Retinal pigment epithelial cell (primary cell): Measurements from ENCODE around the gene TADA3.

Experiments
- DNase-seq: peaks from one replicate; pipeline ENCODE4 v3.0.0-alpha.2; 2010; ENCODE audit warnings: low read depth
- H3K4me3 ChIP-seq: 2 replicates; pipeline ENCODE4 v1.5.1; 2011; ENCODE audit warnings: mild to moderate bottlenecking, low read length, control low read depth, moderate library complexity
- TF ChIP-seq, protein P1 (sequence below): conservative IDR thresholded peaks from 2 replicates; pipeline ENCODE4 v1.5.1; 2011; ENCODE audit warnings: low read depth, low read length, control low read depth, inconsistent platforms

Gene TADA3

DNA sequence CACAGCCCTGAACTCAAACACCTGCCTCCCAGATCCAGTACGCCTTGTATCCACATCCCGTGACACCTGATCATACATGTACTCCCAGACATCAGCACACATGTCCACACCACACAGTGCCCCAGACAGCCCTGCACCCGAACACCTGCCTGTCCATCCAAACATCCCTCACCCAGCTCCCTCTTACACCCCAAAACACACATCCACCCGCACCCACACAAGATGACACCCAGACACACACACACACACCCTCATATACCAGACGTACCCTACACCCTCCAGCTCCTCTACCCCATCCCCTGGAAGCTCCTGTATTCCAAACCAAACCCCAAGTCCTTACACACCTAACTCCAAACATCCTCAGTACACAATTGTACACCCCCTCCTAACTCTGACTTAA is 23.3 kb downstream of the TADA3 start:
- TF ChIP-seq, protein P1, sequence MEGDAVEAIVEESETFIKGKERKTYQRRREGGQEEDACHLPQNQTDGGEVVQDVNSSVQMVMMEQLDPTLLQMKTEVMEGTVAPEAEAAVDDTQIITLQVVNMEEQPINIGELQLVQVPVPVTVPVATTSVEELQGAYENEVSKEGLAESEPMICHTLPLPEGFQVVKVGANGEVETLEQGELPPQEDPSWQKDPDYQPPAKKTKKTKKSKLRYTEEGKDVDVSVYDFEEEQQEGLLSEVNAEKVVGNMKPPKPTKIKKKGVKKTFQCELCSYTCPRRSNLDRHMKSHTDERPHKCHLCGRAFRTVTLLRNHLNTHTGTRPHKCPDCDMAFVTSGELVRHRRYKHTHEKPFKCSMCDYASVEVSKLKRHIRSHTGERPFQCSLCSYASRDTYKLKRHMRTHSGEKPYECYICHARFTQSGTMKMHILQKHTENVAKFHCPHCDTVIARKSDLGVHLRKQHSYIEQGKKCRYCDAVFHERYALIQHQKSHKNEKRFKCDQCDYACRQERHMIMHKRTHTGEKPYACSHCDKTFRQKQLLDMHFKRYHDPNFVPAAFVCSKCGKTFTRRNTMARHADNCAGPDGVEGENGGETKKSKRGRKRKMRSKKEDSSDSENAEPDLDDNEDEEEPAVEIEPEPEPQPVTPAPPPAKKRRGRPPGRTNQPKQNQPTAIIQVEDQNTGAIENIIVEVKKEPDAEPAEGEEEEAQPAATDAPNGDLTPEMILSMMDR: no peak
- H3K4me3 ChIP-seq: peak overlapping the region; percentile 61
- no peak for DNase-seq

DNA sequence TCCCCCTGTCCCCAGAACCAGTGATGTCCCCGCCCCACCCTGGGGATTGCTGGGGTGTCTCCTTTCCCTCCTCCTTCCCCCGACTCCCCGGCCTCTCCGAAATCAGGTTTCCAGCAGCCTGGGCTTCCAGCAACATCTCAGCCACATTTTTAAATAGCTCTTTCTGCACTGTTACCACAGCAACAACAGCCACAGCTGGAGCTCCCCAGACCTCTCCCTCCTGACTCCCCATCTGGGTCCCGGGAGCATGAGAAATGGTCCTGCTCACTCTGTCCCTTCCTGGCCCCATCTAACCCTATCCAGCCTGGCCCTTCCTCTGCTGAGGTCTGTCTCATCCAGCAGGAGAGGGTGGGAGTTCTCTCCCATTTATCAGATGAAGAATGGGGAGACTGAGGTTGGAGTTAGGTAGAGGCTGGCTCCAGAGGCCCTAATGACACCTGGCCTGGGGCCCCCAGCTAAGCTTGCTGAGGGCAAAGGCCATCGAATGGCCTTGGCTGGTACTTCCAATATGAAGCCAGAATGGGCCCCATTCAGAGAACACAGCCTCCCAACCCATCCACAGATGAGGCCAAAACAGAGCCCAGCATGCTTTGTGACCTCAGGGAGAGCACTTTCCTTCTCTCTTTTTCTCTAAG is 24.0 kb downstream of the TADA3 start:
- no peak for DNase-seq
- TF ChIP-seq, protein P1: no peak
- H3K4me3 ChIP-seq: no peak overlapping the region

DNA sequence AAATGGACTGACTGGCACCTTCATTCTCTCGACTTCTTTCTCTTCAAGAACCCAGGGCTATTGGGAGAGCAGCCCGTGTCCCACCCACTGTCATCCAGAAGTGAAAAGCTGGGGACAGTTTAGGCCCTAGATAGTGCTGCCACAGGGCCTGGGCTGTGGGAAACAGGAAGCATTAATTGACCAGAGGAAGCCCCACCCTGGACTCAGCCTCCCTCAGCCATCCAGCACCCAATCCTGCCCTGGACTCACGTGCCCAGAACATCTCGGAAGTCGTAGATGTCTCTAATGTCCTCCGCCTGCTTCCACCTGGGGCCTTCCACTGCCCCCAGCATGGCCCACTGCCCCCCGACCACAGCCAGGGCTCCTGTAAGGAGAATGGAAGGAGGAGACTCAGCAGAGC is 24.9 kb downstream of the TADA3 start:
- TF ChIP-seq, protein P1: no peak
- DNase-seq: no peak
- H3K4me3 ChIP-seq: no peak overlapping the region

DNA sequence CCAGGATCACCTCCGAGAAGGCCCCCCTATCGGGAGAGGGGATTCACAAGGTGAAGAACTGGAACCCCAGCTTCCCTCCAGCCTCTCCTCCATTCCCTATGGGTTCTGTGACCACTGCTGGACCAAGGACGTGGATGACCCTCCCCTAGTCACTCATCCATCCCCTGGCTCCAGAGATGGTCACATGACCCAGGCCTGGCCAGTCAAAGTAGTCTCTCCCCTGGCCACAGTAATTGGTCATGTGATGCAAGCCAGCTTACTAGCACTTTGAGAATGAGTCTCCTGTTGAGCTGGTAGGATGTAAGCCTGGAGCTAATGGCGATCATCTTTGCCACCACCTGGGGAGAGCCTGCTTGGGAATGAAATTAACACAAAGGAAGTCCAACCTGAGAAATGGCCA is 26.4 kb downstream of the TADA3 start:
- no peak overlapping the region for H3K4me3 ChIP-seq
- TF ChIP-seq, protein P1: no peak
- DNase-seq: no peak

DNA sequence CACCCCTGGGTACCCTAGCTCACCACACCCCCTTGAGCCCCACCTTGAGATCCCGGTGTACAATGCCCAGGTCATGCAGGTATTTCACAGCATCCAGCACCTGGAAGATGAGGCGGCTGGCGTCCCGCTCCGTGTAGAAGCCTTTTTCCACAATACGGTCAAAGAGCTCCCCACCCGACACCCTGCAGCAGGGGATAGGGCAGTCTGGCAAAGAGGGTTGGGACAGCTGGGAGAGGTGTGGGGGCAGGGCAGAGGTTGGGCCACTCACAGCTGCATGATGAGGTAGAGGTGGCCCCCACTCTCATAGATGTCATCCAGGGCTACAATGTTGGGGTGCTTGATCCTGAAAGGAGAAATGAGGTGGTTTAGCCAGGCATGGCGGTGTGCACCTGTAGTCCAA is 29.4 kb downstream of the TADA3 start:
- TF ChIP-seq, protein P1: no peak
- DNase-seq: no peak
- H3K4me3 ChIP-seq: no peak overlapping the region

DNA sequence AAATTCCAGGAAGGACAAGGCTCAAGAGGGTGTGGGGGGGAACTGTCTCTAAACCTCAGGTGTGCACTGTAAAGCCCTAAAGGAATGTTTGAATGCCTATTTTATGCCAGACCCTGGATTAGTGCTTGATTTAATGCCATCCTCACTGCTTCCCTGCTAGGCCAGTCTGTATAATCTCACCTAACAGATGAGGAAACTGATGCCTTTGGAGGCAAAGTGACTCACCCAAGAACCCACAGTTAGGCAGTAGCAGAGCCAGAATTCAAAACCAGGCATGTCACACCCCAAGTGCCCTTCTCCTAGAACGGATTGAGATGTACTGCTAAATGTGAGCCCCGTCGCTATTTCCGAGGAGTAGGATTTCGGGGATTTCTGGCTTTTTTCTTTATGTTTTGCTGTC is 30.4 kb downstream of the TADA3 start:
- H3K4me3 ChIP-seq: no peak overlapping the region
- TF ChIP-seq, protein P1: no peak
- DNase-seq: no peak

DNA sequence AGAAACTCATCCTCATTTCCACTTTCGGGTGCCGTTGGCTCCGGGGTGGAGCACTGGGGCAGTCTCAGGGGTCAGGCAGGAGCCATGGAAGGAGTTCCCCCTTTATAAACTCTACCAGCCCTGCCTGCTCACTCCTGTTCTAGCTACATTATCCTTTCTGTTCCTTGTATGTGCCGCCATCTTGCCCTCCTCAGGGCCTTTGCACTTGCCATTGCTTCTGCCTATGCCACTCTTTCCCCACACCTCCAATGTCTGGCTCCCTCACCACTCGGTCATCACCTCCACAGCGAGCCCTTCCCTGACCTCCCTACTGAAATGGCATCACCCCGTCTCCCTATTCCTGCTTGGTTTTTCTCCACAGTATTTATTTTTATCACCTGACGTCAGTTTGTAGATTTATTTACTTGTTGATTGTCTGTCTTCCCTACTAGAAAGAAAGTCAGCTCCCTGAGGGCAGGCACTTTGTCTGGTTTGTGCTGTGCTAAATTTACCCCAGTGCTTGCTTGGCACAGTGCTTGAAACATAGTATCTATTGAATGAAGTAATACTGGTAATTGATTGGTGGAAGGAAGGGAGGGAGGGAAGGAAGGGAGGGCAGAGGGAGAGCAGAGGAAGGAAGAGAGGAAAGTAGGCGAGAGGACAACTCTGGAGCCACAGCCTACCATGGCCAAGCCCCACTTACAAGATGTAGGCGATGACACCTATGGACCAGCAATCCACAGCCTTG is 31.3 kb downstream of the TADA3 start:
- no peak overlapping the region for H3K4me3 ChIP-seq
- TF ChIP-seq, protein P1: no peak
- DNase-seq: no peak
